Measurements from ENCODE around the gene BAIAP2L1. TPM values are rescaled to one million over a fixed set of nuclear protein-coding genes. Genes with fewer than 3 reads are reported as not detected.

BAIAP2L1 gene
- total RNA-seq, 4 donors from 2014 or later, result 15.3 to 28.2 (median 19.8) TPM

DNA sequence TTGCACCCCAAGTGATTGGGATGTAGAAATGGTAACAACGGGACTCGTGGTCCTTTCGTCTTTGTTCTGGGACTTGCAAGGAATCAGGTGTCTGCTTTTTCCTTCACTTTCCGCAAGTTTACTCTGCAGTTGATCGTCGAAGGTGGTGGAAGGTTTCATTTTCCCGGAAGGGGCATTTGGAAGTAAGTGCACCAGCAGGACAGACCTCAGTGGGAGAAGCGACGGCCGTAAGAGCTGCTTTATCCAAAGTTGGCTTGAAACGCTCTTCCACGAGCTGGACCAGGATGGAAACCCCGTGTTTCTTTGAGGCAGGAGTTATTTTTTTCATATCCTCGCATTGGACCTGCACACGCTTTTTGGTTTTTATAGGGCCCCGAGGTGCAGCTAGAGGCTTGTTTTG, 118.2 kb downstream of the BAIAP2L1 start:
- 41 to 50% methylated on average over 16 of the region's 16 CpGs for WGBS, 2 donors
- TF ChIP-seq, protein P1, sequence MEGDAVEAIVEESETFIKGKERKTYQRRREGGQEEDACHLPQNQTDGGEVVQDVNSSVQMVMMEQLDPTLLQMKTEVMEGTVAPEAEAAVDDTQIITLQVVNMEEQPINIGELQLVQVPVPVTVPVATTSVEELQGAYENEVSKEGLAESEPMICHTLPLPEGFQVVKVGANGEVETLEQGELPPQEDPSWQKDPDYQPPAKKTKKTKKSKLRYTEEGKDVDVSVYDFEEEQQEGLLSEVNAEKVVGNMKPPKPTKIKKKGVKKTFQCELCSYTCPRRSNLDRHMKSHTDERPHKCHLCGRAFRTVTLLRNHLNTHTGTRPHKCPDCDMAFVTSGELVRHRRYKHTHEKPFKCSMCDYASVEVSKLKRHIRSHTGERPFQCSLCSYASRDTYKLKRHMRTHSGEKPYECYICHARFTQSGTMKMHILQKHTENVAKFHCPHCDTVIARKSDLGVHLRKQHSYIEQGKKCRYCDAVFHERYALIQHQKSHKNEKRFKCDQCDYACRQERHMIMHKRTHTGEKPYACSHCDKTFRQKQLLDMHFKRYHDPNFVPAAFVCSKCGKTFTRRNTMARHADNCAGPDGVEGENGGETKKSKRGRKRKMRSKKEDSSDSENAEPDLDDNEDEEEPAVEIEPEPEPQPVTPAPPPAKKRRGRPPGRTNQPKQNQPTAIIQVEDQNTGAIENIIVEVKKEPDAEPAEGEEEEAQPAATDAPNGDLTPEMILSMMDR (IDR thresholded peaks at IDR 0.05), result no peak
- TF ChIP-seq POLR2A (IDR thresholded peaks at IDR 0.05), result no peak
- DNase-seq, result no peak

DNA sequence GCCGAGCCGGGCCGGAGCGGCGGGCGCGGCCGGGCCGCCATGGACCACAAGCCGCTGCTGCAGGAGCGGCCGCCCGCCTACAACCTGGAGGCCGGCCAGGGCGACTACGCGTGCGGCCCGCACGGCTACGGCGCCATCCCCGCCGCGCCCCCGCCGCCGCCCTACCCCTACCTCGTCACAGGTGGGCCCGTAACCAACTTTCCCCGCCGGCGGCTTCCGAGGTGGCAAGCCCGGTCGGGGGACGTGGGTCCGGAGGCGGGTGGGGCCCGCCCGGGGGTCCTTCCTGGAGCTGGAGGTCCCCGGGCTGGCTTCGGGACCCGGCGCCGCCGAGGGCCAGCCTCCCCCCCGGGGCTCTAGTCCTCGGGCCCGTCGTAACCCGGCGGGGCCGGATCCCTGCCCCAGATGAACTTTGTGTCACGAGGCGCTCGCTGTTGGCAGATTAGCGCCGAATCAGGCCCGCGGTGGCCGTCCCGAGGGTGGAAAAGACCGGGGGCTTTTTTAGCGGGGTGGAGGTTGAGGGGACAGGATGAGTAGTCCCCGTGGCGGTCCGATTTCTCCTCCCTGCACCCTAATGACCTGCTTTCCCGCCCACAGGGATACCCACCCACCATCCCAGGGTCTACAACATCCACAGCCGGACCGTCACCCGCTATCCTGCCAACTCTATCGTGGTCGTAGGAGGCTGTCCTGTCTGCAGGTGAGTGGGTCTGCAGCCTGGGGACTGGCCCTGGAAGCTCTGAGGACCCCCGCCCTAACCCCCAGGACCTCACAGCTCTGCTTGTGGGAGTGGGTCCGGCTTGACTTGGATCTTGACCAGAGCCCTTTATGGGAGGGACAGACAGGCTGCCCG, 118.9 kb downstream of the BAIAP2L1 start:
- intact Hi-C loops (cut with DNase I), result no loop called here
- H3K27me3 ChIP-seq, result no peaks in the 10 kb centered on the region
- H3K4me3 ChIP-seq (replicated peaks in 1 of 3), result peak overlapping the region; percentile 22 to 86 (median 74)
- 7 to 14% methylated on average over 10 to 23 of the region's 77 CpGs for WGBS, 2 donors
- H3K9me3 ChIP-seq, result no peaks in the 10 kb centered on the region
- TF ChIP-seq, protein P1 (IDR thresholded peaks at IDR 0.05), result no peak
- peak in 1 of 2 donors; percentile 67 for TF ChIP-seq POLR2A (IDR thresholded peaks at IDR 0.05)
- H3K27ac ChIP-seq, result peak overlapping the region; percentile 92 to 94 (median 93)
- no peaks in the 10 kb centered on the region for H3K36me3 ChIP-seq
- peaks cover 44 to 47% of the 10 kb centered on the region in 2 donors for H3K4me1 ChIP-seq
- peak; percentile 49 to 52 for DNase-seq

More for the DNA sequence above, 118.2 kb downstream of the BAIAP2L1 start:
- H3K9me3 ChIP-seq, result no peaks in the 10 kb centered on the region
- intact Hi-C loops (cut with DNase I), result no loop called here
- H3K27me3 ChIP-seq, result no peaks in the 10 kb centered on the region
- H3K27ac ChIP-seq, result peak overlapping the region; percentile 92 to 94 (median 93)
- peaks cover 49 to 54% of the 10 kb centered on the region in 2 donors for H3K4me1 ChIP-seq
- peak overlapping the region; percentile 22 to 86 (median 74) for H3K4me3 ChIP-seq (replicated peaks in 1 of 3)
- no peaks in the 10 kb centered on the region for H3K36me3 ChIP-seq

DNA sequence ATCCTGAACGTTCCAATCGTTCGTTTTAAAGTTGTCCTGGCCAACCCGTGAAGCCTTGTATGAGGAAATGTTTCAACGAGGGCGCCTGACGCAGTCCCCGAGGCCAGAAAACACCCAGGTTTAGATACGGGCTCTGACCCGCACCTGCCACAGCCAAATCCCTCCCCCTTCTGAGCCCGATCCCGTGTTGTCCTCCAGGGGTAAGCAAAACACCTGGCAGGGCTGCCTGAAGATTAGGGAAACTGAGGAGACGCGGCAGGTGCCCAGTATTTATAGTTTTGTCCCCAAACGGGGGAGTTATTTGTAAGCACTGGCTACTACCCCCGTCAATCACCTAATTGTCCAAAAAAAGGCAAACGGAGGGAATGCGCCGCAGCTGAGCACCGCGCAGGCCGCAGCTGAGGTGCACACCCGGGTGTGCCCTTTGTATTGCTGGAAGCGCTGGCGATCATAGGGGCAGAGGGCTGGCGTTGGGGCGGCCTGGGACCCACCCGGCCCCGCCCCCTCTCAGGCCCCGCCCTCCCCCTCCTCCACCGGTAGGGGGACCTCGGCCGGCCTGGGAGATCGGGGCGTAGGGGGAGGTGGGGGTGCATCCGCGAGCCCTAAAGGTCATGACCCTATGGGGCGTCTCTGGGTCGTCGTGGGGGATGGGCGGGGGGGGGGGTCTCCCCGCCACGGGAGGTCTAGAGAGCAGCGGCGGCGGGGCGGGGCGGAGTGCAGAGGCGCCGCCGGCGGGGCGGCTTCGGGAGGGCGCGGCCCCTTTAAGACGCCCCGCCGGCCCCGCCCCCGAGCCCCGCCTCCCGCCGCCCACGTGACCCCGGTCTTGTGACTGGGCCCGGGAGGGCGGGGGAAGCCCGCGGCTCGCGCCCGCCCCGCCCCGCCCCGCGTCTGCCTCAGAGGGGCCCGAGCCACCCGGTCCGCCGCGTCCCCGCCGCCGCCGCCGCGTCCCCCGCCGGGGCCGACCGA, 119.8 kb downstream of the BAIAP2L1 start, which contains the start of gene BRI3:
Gene BRI3 (plus strand): TSS at position 896 of the 966 bp plus-strand sequence. CDS start 110 bp downstream, outside the sequence.
- peak; percentile 89 to 92 for DNase-seq
- H3K36me3 ChIP-seq, result no peaks in the 10 kb centered on the region
- 0 to 2% methylated on average over 12 to 24 of the region's 92 CpGs for WGBS, 2 donors
- intact Hi-C loops (cut with DNase I), result no loop called here
- peak; percentile 69 to 92 for TF ChIP-seq POLR2A (IDR thresholded peaks at IDR 0.05)
- TF ChIP-seq, protein P1 (IDR thresholded peaks at IDR 0.05), result no peak
- H3K27me3 ChIP-seq, result no peaks in the 10 kb centered on the region
- peaks cover 35 to 38% of the 10 kb centered on the region in 2 donors for H3K4me1 ChIP-seq
- H3K4me3 ChIP-seq (replicated peaks in 1 of 3), result peak within 1 kb of the TSS; percentile 22 to 86 (median 74)
- no peaks in the 10 kb centered on the region for H3K9me3 ChIP-seq
- H3K27ac ChIP-seq, result peak within 1 kb of the TSS; percentile 94 to 97 (median 94)

DNA sequence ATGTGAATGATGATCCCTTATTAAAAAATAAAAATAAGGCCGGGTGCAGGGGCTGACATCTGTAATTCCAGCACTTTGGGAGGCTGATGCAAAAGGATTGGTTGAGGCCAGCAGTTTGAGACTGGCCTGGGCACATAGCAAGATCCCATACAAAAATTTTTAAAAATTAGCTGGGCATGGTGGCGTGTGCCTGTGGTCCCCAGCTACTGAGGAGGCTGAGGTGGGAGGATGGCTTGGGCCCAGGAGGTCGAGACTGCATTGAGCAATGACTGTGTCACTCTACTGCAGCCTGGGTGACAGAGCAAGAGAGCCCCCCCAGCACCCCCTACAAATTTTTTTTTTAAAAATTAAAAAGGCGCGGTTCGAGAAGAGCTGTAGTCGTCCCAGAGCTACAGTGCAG, 120.6 kb downstream of the BAIAP2L1 start:
- Histone ChIP-seq H3K4me1 (peaks cover 27 to 30% of the 10 kb centered on the region in 2 donors), H3K9me3 (no peaks in the 10 kb centered on the region), H3K27ac (peak overlapping the region; percentile 85 to 97 (median 94)), H3K4me3 (replicated peaks in 1 of 3) (peak overlapping the region in 1 of 3 donors; percentile 51), H3K36me3 (no peaks in the 10 kb centered on the region), H3K27me3 (no peaks in the 10 kb centered on the region)
- no peak for TF ChIP-seq POLR2A (IDR thresholded peaks at IDR 0.05)
- TF ChIP-seq, protein P1 (IDR thresholded peaks at IDR 0.05), result no peak
- DNase-seq, result no peak
- intact Hi-C loops (cut with DNase I), result no loop called here
- WGBS, 2 donors, result 45 to 47% methylated on average over 7 of the region's 7 CpGs

Measured in thyroid gland (tissue), 4 donors.